A172 (cell line): ENCODE data around the gene TUBA4B. TPM values are rescaled to one million over a fixed set of nuclear protein-coding genes. Genes with fewer than 3 reads are reported as not detected.
A peak's percentile ranks its signal among the peaks of the same experiment; 100 is the strongest.
"Not testable (repeated sequence)": the region's sequence is repeated elsewhere in the genome, so short reads cannot be mapped to it uniquely, and the experiment has no call there.

Source experiments
- DNase-seq: peaks from one replicate; pipeline ENCODE4 v3.0.0-alpha.2; 2015; ENCODE audit warnings: low spot score
- total RNA-seq: library from RNA; depleted of rRNA; stranded (reverse); fragments of >200 nt; shearing (Covaris generic); gene quantifications from 2 replicates; pipeline ENCODE4 v1.2.3, GENCODE V29; 2014

Gene TUBA4B
- total RNA-seq, 1 experiment from 2014 or later, result not detected

GRCh38 chr2:219273937-219274336, 20.9 kb downstream of the TUBA4B start:
- DNase-seq, result peak; percentile 91

GRCh38 chr2:219274361-219274921, 21.4 kb downstream of the TUBA4B start:
- peak; percentile 95 for DNase-seq

GRCh38 chr2:219277703-219278654, 24.9 kb downstream of the TUBA4B start:
- DNase-seq, result peak; percentile 73

- DNase-seq, result no peak
Measured at GRCh38 chr2:219278655-219279150, 25.7 kb downstream of the TUBA4B start.

- peak; percentile 99 for DNase-seq
Measured at GRCh38 chr2:219279151-219279915, 26.3 kb downstream of the TUBA4B start, which contains the start of gene DNAJB2. Gene DNAJB2 (plus strand): TSS chr2:219279366. CDS start chr2:219279834, 468 bp downstream.

GRCh38 chr2:219279916-219280516, 27.0 kb downstream of the TUBA4B start:
- no peak for DNase-seq

GRCh38 chr2:219280651-219281050, 27.6 kb downstream of the TUBA4B start:
- DNase-seq, result no peak

- no peak for DNase-seq
Measured at GRCh38 chr2:219281588-219281987, 28.5 kb downstream of the TUBA4B start.

- DNase-seq, result no peak
Measured at GRCh38 chr2:219282375-219282774, 29.3 kb downstream of the TUBA4B start.

GRCh38 chr2:219282943-219283581, 30.0 kb downstream of the TUBA4B start:
- no peak for DNase-seq

- no peak for DNase-seq
Measured at GRCh38 chr2:219284501-219285372, 31.7 kb downstream of the TUBA4B start.

- no peak for DNase-seq
Measured at GRCh38 chr2:219285373-219285735, 32.3 kb downstream of the TUBA4B start.

- DNase-seq, result no peak
Measured at GRCh38 chr2:219285894-219286425, 32.9 kb downstream of the TUBA4B start.

GRCh38 chr2:219286436-219287115, 33.5 kb downstream of the TUBA4B start:
- DNase-seq, result no peak

- not testable (repeated sequence) for DNase-seq
Measured at GRCh38 chr2:219287116-219287440, 34.0 kb downstream of the TUBA4B start.

GRCh38 chr2:219287580-219288265, 34.7 kb downstream of the TUBA4B start:
- DNase-seq, result no peak

GRCh38 chr2:219289195-219289536, 36.1 kb downstream of the TUBA4B start:
- no peak for DNase-seq

- DNase-seq, result peak; percentile 71
Measured at GRCh38 chr2:219289537-219290361, 36.7 kb downstream of the TUBA4B start.
